ENCODE results near the gene EIF1AD.
"Not testable (repeated sequence)": the region's sequence is repeated elsewhere in the genome, so short reads cannot be mapped to it uniquely, and the experiment has no call there.

EIF1AD gene, protein sequence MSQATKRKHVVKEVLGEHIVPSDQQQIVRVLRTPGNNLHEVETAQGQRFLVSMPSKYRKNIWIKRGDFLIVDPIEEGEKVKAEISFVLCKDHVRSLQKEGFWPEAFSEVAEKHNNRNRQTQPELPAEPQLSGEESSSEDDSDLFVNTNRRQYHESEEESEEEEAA

DNA sequence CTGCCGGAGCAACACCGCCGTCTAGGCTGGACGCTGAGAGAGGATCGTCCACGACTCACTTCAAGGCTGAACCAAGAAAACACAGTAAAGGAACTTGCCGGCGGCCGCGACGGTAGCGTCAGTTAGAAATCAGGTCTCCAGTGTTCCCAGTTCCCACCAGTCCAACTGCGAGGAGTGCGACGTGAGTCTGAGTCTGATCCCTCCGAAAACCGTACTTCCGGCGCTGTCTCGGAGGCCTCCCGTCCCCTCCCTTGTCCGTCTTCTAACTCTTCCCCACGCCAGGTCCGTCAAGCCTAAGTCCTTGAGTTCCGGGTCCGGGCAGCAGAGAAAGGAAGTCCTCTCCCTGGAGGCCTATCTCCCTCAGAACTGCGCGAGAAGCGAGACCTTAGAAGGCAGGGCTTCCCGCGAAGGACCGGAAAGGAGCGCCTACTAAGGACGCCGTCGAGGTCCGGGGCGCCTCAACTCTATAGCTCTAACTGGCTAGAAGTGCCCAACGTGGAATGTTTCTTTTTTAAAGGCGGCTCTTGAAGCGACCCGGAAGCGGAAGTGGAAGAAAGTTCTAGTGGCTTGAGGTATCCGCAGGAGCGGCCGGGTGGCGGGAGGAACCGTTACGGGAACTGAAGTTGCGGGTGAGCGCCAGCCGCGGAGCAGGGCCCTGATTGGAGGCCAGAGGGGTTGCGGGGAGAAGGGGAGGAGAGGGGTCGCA is at the start of gene EIF1AD, which contains the start of gene BANF1:
Gene EIF1AD, minus strand, starts transcription at position 216 of the 706 bp plus-strand sequence. CDS start 1,768 bp downstream, outside the sequence.
Gene BANF1, plus strand, starts transcription at position 562 of the 706 bp plus-strand sequence. CDS start 748 bp downstream, outside the sequence.
- peak; percentile 85 to 96 for DNase-seq (ENCODE audit: low read depth in 1 of 2, low spot score in 1 of 2)

- no peak for DNase-seq (ENCODE audit: low read depth in 1 of 2, low spot score in 1 of 2)
These were observed 49.4 kb upstream of the EIF1AD start for GRCh38 chr11:66051371-66051765.

DNA sequence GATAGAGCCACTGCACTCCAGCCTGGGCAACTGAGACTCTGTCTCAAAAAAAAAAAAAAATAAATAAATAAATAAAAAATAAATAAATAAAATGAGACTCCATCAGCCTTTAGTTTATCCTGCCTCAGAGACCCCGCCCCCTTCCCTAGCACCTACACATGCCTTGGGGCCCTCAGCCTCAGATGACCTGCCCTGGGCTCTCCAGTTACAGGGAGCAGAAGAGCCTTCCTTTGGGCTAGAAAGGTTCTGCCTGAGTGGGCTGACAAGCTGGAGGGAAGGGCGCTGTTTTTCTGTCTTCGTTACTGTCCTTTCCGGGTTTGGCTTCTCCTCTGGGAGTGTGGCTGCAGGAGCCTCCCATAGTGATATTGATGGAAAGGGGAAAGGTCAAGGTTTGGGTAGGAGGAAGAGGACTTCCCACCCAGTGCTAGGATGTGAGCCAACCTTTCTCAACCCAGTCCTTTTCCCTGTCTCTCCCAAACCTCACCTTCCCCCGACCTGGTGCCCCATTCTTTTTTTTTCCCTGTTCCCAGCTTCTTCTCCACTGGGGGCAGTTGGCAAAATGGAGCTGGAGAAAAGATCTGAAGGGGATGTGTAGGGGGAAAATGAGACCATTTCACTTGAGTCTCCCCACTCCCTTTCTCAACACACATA is 48.7 kb upstream of the EIF1AD start:
- DNase-seq (ENCODE audit: low read depth in 1 of 2, low spot score in 1 of 2), result no peak

GRCh38 chr11:66048547-66049323 is 46.8 kb upstream of the EIF1AD start, which contains the start of gene GAL3ST3:
TSS of gene GAL3ST3 (minus strand) at chr11:66049161. CDS start at chr11:66045415, 3,746 bp downstream.
- no peak for DNase-seq (ENCODE audit: low read depth in 1 of 2, low spot score in 1 of 2)

GRCh38 chr11:66047541-66048365 is 45.8 kb upstream of the EIF1AD start:
- DNase-seq (ENCODE audit: low read depth in 1 of 2, low spot score in 1 of 2), result no peak

- DNase-seq (ENCODE audit: low read depth in 1 of 2, low spot score in 1 of 2), result no peak
These were observed 44.9 kb upstream of the EIF1AD start for GRCh38 chr11:66046901-66047300.

DNA sequence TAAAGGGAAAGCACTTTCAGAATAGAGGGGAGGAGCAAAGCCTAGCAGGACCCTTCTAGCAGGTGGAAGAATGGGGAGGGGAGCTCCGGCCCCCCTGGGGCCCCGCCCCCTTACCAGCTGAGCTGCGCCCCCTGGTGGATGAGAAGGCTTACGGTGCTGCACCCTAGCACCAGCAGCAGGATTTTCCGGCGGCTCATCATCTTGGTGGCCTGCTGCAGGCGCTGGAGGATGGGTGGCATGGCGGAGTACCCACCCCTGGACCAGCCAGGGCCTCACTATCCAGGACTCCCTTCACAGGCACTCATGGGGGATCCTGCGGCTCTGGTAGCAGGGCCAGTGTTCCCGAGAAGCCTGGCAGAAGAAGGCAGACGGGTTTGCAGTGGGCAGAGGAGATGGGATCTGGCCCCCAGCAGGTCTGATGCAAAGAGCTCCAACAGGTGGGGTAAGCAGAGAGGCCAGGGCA is 43.3 kb upstream of the EIF1AD start:
- DNase-seq (ENCODE audit: low read depth in 1 of 2, low spot score in 1 of 2), result peak; percentile 74 to 82

DNA sequence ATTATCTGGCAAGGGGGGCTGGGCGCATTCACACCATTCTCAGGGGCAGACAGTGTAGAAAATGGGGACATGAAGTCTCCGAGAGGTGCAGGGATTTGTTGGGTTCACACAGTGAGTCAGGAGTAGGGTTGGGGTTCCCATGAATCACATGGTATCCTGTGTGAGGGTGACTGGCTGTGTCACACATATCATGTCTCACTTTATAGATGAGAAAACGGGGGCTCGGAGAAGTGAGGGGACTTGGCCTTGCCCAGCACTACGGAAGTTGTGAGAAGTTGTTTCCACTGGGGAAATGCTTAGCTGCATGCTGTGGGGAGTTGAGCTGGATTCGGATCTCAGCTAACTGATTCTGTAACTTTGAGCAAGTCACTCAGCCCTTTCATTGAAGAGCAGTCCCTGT is 42.8 kb upstream of the EIF1AD start:
- no peak for DNase-seq (ENCODE audit: low read depth in 1 of 2, low spot score in 1 of 2)

- DNase-seq (ENCODE audit: low read depth in 1 of 2, low spot score in 1 of 2), result no peak
These were observed 41.3 kb upstream of the EIF1AD start for GRCh38 chr11:66042996-66043906.

- DNase-seq (ENCODE audit: low read depth in 1 of 2, low spot score in 1 of 2), result no peak
These were observed 40.5 kb upstream of the EIF1AD start for GRCh38 chr11:66042227-66042995.

- DNase-seq (ENCODE audit: low read depth in 1 of 2, low spot score in 1 of 2), result no peak
These were observed 37.8 kb upstream of the EIF1AD start for GRCh38 chr11:66039765-66040164.

- DNase-seq (ENCODE audit: low read depth in 1 of 2, low spot score in 1 of 2), result no peak
These were observed 35.4 kb upstream of the EIF1AD start for GRCh38 chr11:66037327-66037726.

GRCh38 chr11:66036334-66036710 is 34.4 kb upstream of the EIF1AD start:
- no peak for DNase-seq (ENCODE audit: low read depth in 1 of 2, low spot score in 1 of 2)

GRCh38 chr11:66035653-66036333 is 33.8 kb upstream of the EIF1AD start:
- no peak for DNase-seq (ENCODE audit: low read depth in 1 of 2, low spot score in 1 of 2)

- no peak for DNase-seq (ENCODE audit: low read depth in 1 of 2, low spot score in 1 of 2)
These were observed 31.2 kb upstream of the EIF1AD start for GRCh38 chr11:66032957-66033735.

DNA sequence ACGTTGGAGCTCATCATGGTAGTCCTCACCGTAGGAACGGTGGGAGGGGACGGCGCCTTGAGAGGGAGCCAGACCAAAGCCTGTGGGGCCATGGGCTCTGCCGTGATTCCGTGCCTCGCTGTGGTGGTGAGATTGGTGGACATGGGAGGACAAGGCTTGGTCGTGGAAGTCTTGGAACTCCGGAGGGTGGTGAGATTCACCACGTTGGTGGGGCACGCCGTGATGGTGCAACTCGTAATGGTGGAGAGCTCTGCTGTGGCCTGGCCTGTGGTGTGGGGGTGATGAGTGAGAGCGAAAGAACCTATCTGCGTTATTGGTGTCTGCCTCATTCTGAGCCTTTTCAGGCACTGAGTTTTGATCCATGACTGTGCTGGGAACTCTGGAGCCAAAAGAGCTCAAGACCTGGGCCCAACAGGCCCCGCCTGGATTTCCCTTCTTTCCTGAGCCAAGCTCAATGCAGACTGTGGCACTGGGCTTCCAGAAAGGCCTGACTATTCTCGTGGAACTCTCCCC is 24.1 kb upstream of the EIF1AD start, which contains the start of gene CATSPER1:
Gene CATSPER1, minus strand, starts transcription at position 463 of the 513 bp plus-strand sequence. Its CDS starts 100 bp downstream, at position 363.
- no peak for DNase-seq (ENCODE audit: low read depth in 1 of 2, low spot score in 1 of 2)

DNA sequence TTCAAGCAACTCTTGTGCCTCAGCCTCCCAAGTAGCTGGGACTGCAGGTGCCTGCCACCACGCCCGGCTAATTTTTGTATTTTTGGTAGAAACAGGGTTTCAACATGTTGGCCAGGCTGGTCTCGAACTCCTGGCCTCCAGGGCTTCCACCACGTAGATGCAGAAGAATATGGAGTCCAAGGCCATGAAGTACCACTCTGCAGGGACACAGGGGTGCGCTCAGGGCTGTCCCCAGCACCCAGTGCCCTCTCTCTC is 21.2 kb upstream of the EIF1AD start:
- DNase-seq (ENCODE audit: low read depth in 1 of 2, low spot score in 1 of 2), result not testable (repeated sequence)
